Astrocyte of the cerebellum (primary cell): ENCODE data around the gene HEXD.

Source experiments
- DNase-seq: peaks from one replicate; pipeline ENCODE4 v3.0.0-alpha.2; 2011; ENCODE audit warnings: low read depth
- H3K4me3 ChIP-seq: 2 replicates; pipeline ENCODE4 v1.5.1; 2011; ENCODE audit warnings: mild to moderate bottlenecking, low read depth, low read length, moderate library complexity
- in situ Hi-C: cut with HindIII; loops from 2 replicates; pipeline ENCODE4 v1.10.0; 2017; ENCODE audit warnings: low sequenced_read_pairs
- TF ChIP-seq, protein P1 (sequence below): IDR thresholded peaks from 2 replicates; pipeline ENCODE4 v1.5.1; 2012; ENCODE audit warnings: low read length, low read depth, moderate library complexity, mild to moderate bottlenecking; ENCODE audit errors: missing control alignments

The HEXD gene

GRCh38 chr17:82419540-82419939 lies 1.4 kb downstream of the HEXD start:
- peak overlapping the region; percentile 72 for H3K4me3 ChIP-seq
- TF ChIP-seq, protein P1, sequence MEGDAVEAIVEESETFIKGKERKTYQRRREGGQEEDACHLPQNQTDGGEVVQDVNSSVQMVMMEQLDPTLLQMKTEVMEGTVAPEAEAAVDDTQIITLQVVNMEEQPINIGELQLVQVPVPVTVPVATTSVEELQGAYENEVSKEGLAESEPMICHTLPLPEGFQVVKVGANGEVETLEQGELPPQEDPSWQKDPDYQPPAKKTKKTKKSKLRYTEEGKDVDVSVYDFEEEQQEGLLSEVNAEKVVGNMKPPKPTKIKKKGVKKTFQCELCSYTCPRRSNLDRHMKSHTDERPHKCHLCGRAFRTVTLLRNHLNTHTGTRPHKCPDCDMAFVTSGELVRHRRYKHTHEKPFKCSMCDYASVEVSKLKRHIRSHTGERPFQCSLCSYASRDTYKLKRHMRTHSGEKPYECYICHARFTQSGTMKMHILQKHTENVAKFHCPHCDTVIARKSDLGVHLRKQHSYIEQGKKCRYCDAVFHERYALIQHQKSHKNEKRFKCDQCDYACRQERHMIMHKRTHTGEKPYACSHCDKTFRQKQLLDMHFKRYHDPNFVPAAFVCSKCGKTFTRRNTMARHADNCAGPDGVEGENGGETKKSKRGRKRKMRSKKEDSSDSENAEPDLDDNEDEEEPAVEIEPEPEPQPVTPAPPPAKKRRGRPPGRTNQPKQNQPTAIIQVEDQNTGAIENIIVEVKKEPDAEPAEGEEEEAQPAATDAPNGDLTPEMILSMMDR: no peak
- DNase-seq: no peak
- in situ Hi-C loops: loop anchor here (5.0 to 10.0 kb wide), 2 partner anchors 57 to 75 kb away; no protein-coding TSS in a partner anchor

DNA sequence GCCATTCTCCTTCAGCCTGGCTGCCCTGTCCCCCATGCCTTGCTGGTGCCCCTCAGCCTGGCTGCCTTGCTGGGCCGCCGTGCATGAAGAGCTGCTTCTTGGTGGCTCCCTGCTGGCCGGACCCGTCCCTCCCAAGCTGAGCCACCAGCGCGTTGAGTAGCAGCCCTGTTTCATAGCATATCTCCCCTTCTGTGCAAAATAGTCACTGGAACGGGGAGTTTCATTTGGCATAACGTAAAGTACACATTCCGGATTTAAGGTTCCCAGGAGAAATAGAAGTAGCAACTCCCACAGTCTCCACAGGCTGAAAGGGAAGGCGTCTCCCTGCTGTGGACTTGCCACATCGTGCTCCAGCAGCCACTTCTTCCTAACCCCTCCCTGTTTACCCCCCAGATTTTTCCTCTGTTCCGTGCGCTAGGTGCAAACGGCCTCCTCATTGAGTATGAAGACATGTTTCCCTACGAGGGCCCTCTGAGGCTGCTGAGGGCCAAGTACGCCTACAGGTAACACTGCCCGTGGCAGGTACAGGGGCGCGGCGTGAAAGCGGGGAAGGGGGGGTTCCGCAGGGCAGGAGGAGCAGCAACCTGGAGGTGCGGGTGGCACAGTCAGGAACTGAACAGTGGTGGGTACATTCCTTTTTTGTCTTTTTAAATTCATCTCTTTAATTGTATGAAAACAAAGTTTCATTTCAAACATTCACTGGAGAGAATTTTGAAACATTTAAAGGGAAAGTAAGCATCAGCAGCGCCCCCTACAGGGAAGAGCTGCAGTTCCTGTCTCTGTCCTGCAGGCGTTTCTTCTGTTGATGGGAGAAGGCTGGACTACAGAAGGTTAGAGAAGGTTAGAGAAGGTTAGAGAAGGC lies 6.1 kb downstream of the HEXD start:
- in situ Hi-C loops: no loop called here
- no peak overlapping the region for H3K4me3 ChIP-seq
- TF ChIP-seq, protein P1: peak; percentile 68
- no peak for DNase-seq

GRCh38 chr17:82424863-82425159 lies 6.7 kb downstream of the HEXD start:
- DNase-seq: no peak
- TF ChIP-seq, protein P1: no peak
- no peak overlapping the region for H3K4me3 ChIP-seq
- in situ Hi-C loops: no loop called here

DNA sequence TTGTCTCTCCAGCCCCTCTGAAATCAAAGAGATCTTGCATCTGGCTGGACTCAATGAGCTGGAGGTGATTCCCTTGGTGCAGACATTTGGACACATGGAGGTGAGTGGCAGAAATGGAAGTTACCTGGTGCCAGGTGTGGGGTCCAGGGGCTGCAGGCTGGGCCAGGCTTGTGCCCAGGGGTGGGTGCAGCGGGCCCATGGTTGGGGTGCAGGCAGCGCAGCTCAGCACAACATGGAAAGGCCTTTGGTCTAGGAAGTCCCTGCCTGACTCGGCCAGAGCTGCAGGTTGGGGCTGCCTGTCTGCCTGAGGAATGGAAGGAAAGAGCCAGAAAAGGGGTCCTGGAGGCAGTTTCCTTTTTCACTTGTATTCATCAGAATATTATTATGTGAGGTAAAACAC lies 10.4 kb downstream of the HEXD start:
- no peak overlapping the region for H3K4me3 ChIP-seq
- in situ Hi-C loops: no loop called here
- no peak for DNase-seq
- TF ChIP-seq, protein P1: no peak

- in situ Hi-C loops: no loop called here
- H3K4me3 ChIP-seq: no peak overlapping the region
- no peak for DNase-seq
- TF ChIP-seq, protein P1: no peak
These were observed 11.7 kb downstream of the HEXD start for GRCh38 chr17:82429824-82430223.

DNA sequence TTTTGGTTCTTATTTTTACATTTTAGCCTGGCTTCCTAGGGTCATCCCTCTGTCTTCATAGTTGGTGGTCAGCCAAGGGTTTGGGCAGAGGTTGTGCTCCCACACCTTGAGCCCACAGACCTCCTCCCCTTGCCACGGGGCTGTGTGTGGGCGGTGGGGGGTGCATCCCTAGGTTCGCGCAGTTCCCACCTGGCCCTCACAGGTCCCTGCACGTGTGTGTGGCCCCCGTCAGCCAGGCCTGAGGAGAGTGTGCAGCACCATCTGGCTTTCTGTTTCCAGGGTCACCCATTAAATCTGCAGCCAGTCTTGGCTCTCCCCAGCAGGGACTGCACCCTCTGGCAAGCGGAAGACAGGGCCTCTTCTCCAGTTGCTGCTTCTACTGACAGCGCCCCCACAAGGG lies 13.9 kb downstream of the HEXD start:
- DNase-seq: no peak
- TF ChIP-seq, protein P1: no peak
- H3K4me3 ChIP-seq: no peak overlapping the region
- in situ Hi-C loops: no loop called here
